ENCODE measurements around the gene CST8. TPM values are rescaled to one million over a fixed set of nuclear protein-coding genes. Genes with fewer than 3 reads are reported as not detected.

Gene CST8
- polyA plus RNA-seq, 1 donor (not counting 4 experiments of a cell fraction or from before 2014, with no cell fraction given) = not detected

GRCh38 chr20:23442436-23442835 is 48.5 kb upstream of the CST8 start:
- H4K20me1 ChIP-seq (ENCODE audit: control insufficient read depth, extremely low read depth, insufficient read depth, low read length) = no peaks in the 10 kb centered on the region
- H3K36me3 ChIP-seq (ENCODE audit: control insufficient read depth in 2 of 2, extremely low read depth in 1 of 2, insufficient read depth in 2 of 2, low read length in 2 of 2) = no peaks in the 10 kb centered on the region
- no peaks in the 10 kb centered on the region for H3K27me3 ChIP-seq (ENCODE audit: control insufficient read depth, extremely low read depth, insufficient read depth, low read length)
- no peaks in the 10 kb centered on the region for H3K9me3 ChIP-seq (ENCODE audit: control insufficient read depth, low read depth, low read length)
- no peak overlapping the region for H3K4me3 ChIP-seq (ENCODE audit: control insufficient read depth in 2 of 3, extremely low read depth in 1 of 3, insufficient read depth in 2 of 3, low read depth in 1 of 3, low read length in 3 of 3)
- no peak overlapping the region for H2AFZ ChIP-seq (ENCODE audit: control insufficient read depth, low read length)
- dilution Hi-C loops (cut with MboI; ENCODE audit: extremely low pct_ligation_motif_present, low sequenced_read_pairs) = no loop called here
- H3K9me1 ChIP-seq (ENCODE audit: control insufficient read depth, extremely low read depth, insufficient read depth, low read length) = peaks cover 2% of the 10 kb centered on the region
- TF ChIP-seq EZH2 (IDR thresholded peaks at IDR 0.05; ENCODE audit: low read length) = no peak
- TF ChIP-seq CTCF (optimal IDR thresholded peaks at IDR 0.05 in 1 of 3, IDR thresholded peaks at IDR 0.05 in 1 of 3, conservative IDR thresholded peaks at IDR 0.05 in 1 of 3; ENCODE audit: extremely low read depth in 1 of 3, insufficient read depth in 2 of 3, low read length in 3 of 3) = no peak
- no peak for DNase-seq (ENCODE audit: low read depth, low spot score)
- peaks cover 10% of the 10 kb centered on the region for H3K4me1 ChIP-seq (ENCODE audit: control insufficient read depth, extremely low read depth, insufficient read depth, low read length)
- no peak overlapping the region for H3K4me2 ChIP-seq (ENCODE audit: control insufficient read depth, extremely low read depth, insufficient read depth, low read depth, low read length)
- H3K79me2 ChIP-seq (ENCODE audit: control insufficient read depth, insufficient read depth, low read length) = no peaks in the 10 kb centered on the region
- H3K27ac ChIP-seq (ENCODE audit: control insufficient read depth, insufficient read depth, low read length) = no peak overlapping the region
- no peak for FAIRE-seq
- no peak overlapping the region for H3K9ac ChIP-seq (ENCODE audit: control insufficient read depth, extremely low read depth, insufficient read depth, low read length)

GRCh38 chr20:23444859-23445258 is 46.1 kb upstream of the CST8 start:
- Histone ChIP-seq H3K4me1 (ENCODE audit: control insufficient read depth, extremely low read depth, insufficient read depth, low read length) (peaks cover 10% of the 10 kb centered on the region), H3K4me3 (ENCODE audit: control insufficient read depth in 2 of 3, extremely low read depth in 1 of 3, insufficient read depth in 2 of 3, low read depth in 1 of 3, low read length in 3 of 3) (no peak overlapping the region), H2AFZ (ENCODE audit: control insufficient read depth, low read length) (no peak overlapping the region), H3K27me3 (ENCODE audit: control insufficient read depth, extremely low read depth, insufficient read depth, low read length) (no peaks in the 10 kb centered on the region), H3K36me3 (ENCODE audit: control insufficient read depth in 2 of 2, extremely low read depth in 1 of 2, insufficient read depth in 2 of 2, low read length in 2 of 2) (no peaks in the 10 kb centered on the region), H4K20me1 (ENCODE audit: control insufficient read depth, extremely low read depth, insufficient read depth, low read length) (no peaks in the 10 kb centered on the region), H3K9me3 (ENCODE audit: control insufficient read depth, low read depth, low read length) (no peaks in the 10 kb centered on the region), H3K27ac (ENCODE audit: control insufficient read depth, insufficient read depth, low read length) (no peak overlapping the region), H3K9ac (ENCODE audit: control insufficient read depth, extremely low read depth, insufficient read depth, low read length) (no peak overlapping the region), H3K9me1 (ENCODE audit: control insufficient read depth, extremely low read depth, insufficient read depth, low read length) (peaks cover 2% of the 10 kb centered on the region), H3K4me2 (ENCODE audit: control insufficient read depth, extremely low read depth, insufficient read depth, low read depth, low read length) (no peak overlapping the region), H3K79me2 (ENCODE audit: control insufficient read depth, insufficient read depth, low read length) (no peaks in the 10 kb centered on the region)
- FAIRE-seq = no peak
- TF ChIP-seq EZH2 (IDR thresholded peaks at IDR 0.05; ENCODE audit: low read length) (no peak), CTCF (optimal IDR thresholded peaks at IDR 0.05 in 1 of 3, IDR thresholded peaks at IDR 0.05 in 1 of 3, conservative IDR thresholded peaks at IDR 0.05 in 1 of 3; ENCODE audit: extremely low read depth in 1 of 3, insufficient read depth in 2 of 3, low read length in 3 of 3) (no peak)
- DNase-seq (ENCODE audit: low read depth, low spot score) = no peak
- dilution Hi-C loops (cut with MboI; ENCODE audit: extremely low pct_ligation_motif_present, low sequenced_read_pairs) = no loop called here

Data from keratinocyte (primary cell).